ENCODE measurements around the gene KRT77. TPM values are rescaled to one million over a fixed set of nuclear protein-coding genes. Genes with fewer than 3 reads are reported as not detected.

KRT77 gene
- polyA plus RNA-seq, 1 of the 3 experiments (the other 2 are of a cell fraction), result not detected

DNA sequence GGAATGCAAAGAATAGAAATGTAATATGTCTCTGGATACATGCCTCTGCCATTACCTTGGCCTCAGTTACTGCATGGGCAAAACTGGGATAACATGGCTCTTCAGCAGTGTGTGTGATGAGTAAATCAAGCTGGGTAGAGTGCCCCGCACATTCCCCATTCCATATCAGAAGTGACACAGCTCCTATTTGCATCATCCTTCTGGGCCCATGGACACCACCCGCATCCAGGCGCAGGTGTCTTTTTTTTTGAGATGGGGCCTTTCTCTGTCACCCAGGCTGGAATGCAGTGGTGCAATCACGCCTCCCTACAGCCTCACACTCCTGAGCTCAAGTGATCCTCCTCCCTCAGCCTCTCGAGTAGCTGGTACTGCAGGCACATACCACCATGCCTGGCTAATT is 42.2 kb upstream of the KRT77 start:
- no peak for TF ChIP-seq MEF2A (IDR thresholded peaks at IDR 0.05; ENCODE audit: borderline replicate concordance, low read depth)
- TF ChIP-seq TCF12 (IDR thresholded peaks at IDR 0.05), result no peak
- TF ChIP-seq RAD21 (IDR thresholded peaks at IDR 0.05; ENCODE audit: low read length), result no peak
- Histone ChIP-seq H3K9ac (no peak overlapping the region), H3K9me3 (no peaks in the 10 kb centered on the region), H3K4me3 (ENCODE audit: low read depth in 2 of 2, low read length in 1 of 2) (no peak overlapping the region), H3K4me1 (ENCODE audit: control insufficient read depth in 1 of 2, insufficient read depth in 2 of 2, low read depth in 1 of 2, low read length in 1 of 2) (no peaks in the 10 kb centered on the region), H3K4me2 (no peak overlapping the region), H3K36me3 (replicated peaks in 1 of 2; ENCODE audit: control insufficient read depth in 1 of 2, insufficient read depth in 2 of 2, low read length in 1 of 2) (no peaks in the 10 kb centered on the region), H3K9me2 (no peaks in the 10 kb centered on the region), H2AFZ (ENCODE audit: low read depth) (no peak overlapping the region), H3K27me3 (ENCODE audit: insufficient read depth) (peaks cover 16% of the 10 kb centered on the region; the same call in 1 of the 2 replicates), H4K20me1 (ENCODE audit: insufficient read depth) (no peaks in the 10 kb centered on the region), H3K79me2 (ENCODE audit: insufficient read depth) (no peaks in the 10 kb centered on the region), H3F3A (replicated peaks; ENCODE audit: insufficient read depth) (no peaks in the 10 kb centered on the region), H3K27ac (ENCODE audit: low read depth in 2 of 2, low read length in 1 of 2) (no peak overlapping the region)
- 10% methylated on average over 5 of the region's 5 CpGs for WGBS (ENCODE audit: low lambda C conversion rate)
- ChIA-PET CTCF (interaction anchor here (0.7 kb wide), 1 partner anchor 14 kb away, joined by 3 read pairs; no protein-coding TSS in a partner anchor), POLR2A (no interaction called here)
- no peak for DNase-seq

DNA sequence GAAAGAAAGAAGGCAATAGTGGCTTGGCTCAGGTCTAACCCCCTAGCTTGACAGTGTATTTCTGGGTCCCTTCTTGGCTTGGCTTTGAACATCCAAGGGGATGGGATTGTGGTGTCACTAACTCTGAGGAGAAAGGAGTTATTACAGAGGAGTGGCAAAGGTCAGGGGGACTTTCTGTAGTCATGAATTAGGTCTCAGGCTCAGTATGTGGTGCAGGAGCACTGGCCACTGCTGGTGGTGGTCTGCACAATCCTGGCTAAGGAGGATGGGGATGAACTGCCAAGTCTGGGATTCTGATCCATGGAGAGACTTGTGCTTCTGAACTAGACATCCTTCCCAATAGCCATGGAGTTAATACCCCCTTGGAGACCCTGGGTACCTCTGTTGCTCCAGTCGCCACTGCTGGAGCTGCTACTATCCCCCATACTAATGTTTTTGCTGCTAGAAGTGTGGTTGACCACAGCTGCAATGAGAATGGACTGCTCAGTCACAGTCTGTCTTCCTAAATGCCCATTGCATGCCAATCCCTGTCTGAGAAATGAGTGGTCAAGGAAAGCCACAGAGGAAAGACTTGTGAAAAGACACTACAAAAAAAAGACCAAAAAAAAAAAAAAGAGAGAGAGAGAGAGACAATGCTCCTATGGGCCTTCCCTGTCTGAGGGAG is 41.3 kb upstream of the KRT77 start:
- H3K9me2 ChIP-seq, result no peaks in the 10 kb centered on the region
- TF ChIP-seq, protein P1, sequence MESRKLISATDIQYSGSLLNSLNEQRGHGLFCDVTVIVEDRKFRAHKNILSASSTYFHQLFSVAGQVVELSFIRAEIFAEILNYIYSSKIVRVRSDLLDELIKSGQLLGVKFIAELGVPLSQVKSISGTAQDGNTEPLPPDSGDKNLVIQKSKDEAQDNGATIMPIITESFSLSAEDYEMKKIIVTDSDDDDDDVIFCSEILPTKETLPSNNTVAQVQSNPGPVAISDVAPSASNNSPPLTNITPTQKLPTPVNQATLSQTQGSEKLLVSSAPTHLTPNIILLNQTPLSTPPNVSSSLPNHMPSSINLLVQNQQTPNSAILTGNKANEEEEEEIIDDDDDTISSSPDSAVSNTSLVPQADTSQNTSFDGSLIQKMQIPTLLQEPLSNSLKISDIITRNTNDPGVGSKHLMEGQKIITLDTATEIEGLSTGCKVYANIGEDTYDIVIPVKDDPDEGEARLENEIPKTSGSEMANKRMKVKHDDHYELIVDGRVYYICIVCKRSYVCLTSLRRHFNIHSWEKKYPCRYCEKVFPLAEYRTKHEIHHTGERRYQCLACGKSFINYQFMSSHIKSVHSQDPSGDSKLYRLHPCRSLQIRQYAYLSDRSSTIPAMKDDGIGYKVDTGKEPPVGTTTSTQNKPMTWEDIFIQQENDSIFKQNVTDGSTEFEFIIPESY (IDR thresholded peaks at IDR 0.05; ENCODE audit: borderline replicate concordance, low read depth), result no peak
- TF ChIP-seq YY1 (IDR thresholded peaks at IDR 0.05; ENCODE audit: low read depth) (no peak), ELF1 (IDR thresholded peaks at IDR 0.05) (no peak), TCF12 (IDR thresholded peaks at IDR 0.05) (no peak), RCOR1 (IDR thresholded peaks at IDR 0.05; ENCODE audit: low read length) (no peak), NFIC (IDR thresholded peaks at IDR 0.05; ENCODE audit: borderline replicate concordance) (no peak)
- TF ChIP-seq, protein P2, sequence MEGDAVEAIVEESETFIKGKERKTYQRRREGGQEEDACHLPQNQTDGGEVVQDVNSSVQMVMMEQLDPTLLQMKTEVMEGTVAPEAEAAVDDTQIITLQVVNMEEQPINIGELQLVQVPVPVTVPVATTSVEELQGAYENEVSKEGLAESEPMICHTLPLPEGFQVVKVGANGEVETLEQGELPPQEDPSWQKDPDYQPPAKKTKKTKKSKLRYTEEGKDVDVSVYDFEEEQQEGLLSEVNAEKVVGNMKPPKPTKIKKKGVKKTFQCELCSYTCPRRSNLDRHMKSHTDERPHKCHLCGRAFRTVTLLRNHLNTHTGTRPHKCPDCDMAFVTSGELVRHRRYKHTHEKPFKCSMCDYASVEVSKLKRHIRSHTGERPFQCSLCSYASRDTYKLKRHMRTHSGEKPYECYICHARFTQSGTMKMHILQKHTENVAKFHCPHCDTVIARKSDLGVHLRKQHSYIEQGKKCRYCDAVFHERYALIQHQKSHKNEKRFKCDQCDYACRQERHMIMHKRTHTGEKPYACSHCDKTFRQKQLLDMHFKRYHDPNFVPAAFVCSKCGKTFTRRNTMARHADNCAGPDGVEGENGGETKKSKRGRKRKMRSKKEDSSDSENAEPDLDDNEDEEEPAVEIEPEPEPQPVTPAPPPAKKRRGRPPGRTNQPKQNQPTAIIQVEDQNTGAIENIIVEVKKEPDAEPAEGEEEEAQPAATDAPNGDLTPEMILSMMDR (IDR thresholded peaks at IDR 0.05), result no peak
- no peak overlapping the region for H3K27ac ChIP-seq (ENCODE audit: low read depth in 2 of 2, low read length in 1 of 2)
- POLR2A ChIA-PET, result no interaction called here
- no peaks in the 10 kb centered on the region for H4K20me1 ChIP-seq (ENCODE audit: insufficient read depth)
- H3K27me3 ChIP-seq (ENCODE audit: insufficient read depth), result peaks cover 16% of the 10 kb centered on the region; the same call in 1 of the 2 replicates
- no peaks in the 10 kb centered on the region for H3K36me3 ChIP-seq (replicated peaks in 1 of 2; ENCODE audit: control insufficient read depth in 1 of 2, insufficient read depth in 2 of 2, low read length in 1 of 2)
- H3K9ac ChIP-seq, result no peak overlapping the region
- H3K4me1 ChIP-seq (ENCODE audit: control insufficient read depth in 1 of 2, insufficient read depth in 2 of 2, low read depth in 1 of 2, low read length in 1 of 2), result no peaks in the 10 kb centered on the region
- WGBS (ENCODE audit: low lambda C conversion rate), result 20% methylated on average over 1 of the region's 1 CpG
- no peak for DNase-seq
- no peaks in the 10 kb centered on the region for H3K79me2 ChIP-seq (ENCODE audit: insufficient read depth)
- no peak overlapping the region for H3K4me3 ChIP-seq (ENCODE audit: low read depth in 2 of 2, low read length in 1 of 2)
- no peaks in the 10 kb centered on the region for H3F3A ChIP-seq (replicated peaks; ENCODE audit: insufficient read depth)
- H3K4me2 ChIP-seq, result no peak overlapping the region
- no peaks in the 10 kb centered on the region for H3K9me3 ChIP-seq
- H2AFZ ChIP-seq (ENCODE audit: low read depth), result no peak overlapping the region
- CTCF ChIA-PET, result interaction anchor here (0.7 kb wide), 2 partner anchors 57 to 622 kb away, joined by 3 read pairs; no protein-coding TSS in a partner anchor

All from SK-N-SH (cell line).